AG10803 (cell line): ENCODE data around the gene ZXDC.

Source experiments
- DNase-seq: peaks from one replicate; pipeline ENCODE4 v3.0.0; 2010; ENCODE audit warnings: low read depth
- H3K4me3 ChIP-seq: 2 replicates; pipeline ENCODE4 v1.5.1; 2011; ENCODE audit warnings: mild to moderate bottlenecking, low read length, control low read depth
- TF ChIP-seq, protein P1 (sequence below): conservative IDR thresholded peaks from 2 replicates; pipeline ENCODE4 v1.5.1; 2011; ENCODE audit warnings: mild to moderate bottlenecking, low read length, control low read depth, inconsistent platforms

The ZXDC gene

DNA sequence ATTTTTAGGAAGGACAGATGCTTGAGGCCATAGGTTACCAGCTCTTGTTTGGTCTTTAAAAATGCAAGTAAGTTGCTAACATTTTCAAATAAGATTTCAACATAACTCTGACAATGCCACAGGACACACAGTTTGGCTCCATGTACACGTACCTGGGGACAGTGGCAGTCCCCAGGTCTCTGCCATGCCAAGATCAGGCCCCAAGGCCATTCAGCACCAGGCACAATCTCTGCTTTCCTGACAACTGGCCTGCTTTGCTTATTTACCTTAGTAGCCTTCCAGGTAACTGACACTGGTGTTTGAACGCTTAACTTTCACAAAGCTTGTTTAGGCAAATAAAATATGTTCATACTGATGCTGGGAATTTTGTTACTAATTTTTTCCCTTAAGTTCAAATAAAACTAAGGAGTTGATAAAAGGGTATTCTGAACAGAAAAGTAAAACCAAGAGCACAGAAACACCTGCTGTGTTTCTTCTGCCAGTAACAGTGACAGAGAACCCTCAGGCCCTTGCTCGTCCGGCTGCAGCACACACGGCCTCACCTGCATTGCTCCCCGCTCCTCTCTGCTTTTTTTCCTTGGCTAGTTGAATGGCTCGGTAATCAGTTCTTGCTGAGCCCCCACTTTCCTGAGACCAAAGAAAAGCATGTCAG, 16.5 kb downstream of the ZXDC start:
- H3K4me3 ChIP-seq = no peak overlapping the region
- no peak for DNase-seq
- TF ChIP-seq, protein P1, sequence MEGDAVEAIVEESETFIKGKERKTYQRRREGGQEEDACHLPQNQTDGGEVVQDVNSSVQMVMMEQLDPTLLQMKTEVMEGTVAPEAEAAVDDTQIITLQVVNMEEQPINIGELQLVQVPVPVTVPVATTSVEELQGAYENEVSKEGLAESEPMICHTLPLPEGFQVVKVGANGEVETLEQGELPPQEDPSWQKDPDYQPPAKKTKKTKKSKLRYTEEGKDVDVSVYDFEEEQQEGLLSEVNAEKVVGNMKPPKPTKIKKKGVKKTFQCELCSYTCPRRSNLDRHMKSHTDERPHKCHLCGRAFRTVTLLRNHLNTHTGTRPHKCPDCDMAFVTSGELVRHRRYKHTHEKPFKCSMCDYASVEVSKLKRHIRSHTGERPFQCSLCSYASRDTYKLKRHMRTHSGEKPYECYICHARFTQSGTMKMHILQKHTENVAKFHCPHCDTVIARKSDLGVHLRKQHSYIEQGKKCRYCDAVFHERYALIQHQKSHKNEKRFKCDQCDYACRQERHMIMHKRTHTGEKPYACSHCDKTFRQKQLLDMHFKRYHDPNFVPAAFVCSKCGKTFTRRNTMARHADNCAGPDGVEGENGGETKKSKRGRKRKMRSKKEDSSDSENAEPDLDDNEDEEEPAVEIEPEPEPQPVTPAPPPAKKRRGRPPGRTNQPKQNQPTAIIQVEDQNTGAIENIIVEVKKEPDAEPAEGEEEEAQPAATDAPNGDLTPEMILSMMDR = no peak

DNA sequence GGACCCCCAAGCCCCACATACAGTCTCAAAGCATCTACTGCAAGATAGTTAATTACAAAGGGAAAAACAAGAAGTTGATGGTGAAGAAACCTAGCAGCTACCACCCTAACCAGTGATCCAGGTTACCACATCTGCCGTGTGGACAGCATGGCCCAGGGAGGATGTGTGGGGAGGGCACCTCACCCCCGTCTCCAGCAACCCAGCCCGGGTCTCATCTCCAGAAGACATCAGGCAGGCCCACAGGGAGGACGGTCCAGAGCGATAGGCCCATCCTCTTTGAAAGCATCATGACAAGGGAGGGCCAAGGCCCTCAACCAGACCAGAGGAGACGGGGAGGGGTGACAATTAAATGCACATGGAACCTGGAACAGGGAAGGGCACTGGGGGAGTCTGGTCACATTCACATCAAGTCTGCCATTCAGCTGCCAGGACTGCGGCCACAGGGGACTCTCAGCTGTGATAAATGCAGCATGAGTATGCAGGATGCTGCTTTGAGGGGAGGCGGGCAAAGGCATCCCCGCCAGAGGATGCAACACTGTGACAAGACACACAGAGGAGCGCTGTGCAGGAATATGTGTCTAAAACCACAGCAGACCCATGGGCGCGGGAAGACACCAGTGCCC, 18.8 kb downstream of the ZXDC start:
- H3K4me3 ChIP-seq = no peak overlapping the region
- TF ChIP-seq, protein P1 = no peak
- DNase-seq = no peak

DNA sequence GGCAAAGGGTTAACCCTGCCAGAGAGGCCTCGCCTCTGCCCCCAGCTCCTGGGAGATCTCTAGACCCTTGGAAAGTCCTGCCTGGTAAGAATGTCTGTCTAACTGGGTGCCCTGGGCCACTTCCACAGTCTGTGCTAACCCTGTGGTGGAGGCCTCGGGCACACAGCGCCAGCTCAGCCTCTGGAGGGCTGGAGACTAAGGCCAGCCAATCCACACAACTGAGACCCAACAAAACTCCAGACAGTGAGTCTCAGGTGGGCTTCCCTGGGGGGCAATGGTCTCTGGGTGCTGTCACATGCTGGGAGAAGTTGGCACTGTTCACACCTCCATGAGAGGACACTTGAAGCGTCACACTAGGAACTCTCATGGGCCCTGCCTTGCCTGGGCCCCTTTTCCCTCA, 19.5 kb downstream of the ZXDC start:
- DNase-seq = no peak
- H3K4me3 ChIP-seq = no peak overlapping the region

DNA sequence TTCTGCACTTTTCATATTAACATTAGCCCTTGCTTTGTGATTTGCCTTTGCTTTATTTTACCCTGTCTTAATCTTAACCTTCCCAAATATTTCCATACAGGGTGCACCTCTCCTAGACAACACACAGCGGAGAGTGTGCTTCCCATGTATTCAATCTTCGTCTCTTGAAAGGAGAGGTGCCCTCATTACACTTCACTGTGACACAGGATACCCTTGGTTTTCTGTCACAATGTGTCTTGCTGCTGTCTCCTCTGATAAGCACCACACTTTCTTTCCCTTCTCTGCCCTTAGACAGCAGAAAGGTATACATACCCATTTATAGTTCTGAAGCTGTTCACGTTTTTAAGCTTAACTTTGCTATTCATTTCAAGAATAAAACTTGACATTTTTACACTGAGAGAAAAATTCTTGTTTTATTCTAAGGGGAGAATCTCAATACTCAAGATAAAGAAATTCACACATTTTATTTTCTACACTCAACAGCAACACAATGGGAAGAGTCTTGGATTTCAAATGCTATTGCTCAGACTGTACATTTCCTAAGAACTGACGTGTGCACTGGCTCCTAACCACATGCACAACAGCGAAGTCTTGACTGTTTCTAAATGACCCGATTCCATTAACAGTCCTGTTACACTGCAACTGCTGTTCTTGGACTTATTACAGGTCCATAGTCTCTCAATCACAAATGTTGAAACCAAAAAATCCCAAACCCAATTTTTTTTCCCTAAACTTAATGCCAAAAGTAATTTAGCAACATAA, 21.1 kb downstream of the ZXDC start:
- TF ChIP-seq, protein P1 = no peak
- no peak overlapping the region for H3K4me3 ChIP-seq
- DNase-seq = no peak

More for the DNA sequence above, 19.5 kb downstream of the ZXDC start:
- TF ChIP-seq, protein P1 = no peak

DNA sequence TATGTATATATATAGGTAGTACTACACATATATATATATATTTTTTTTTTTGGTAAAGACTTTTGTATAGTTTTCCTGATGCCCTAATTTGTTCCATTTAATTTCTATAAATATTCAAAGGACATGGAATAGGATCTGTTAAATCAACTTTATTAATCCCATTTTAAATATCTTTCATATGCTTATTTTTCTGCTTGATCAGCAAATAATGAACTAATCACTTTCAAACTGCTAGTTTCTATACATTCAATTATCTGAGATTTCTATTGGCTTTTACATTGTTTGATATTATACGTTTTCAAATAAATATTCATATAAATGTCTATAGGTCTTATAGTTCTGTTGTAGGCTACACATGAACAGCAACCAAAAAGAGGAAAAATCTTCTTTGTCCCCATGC, 21.7 kb downstream of the ZXDC start:
- no peak for DNase-seq
- no peak overlapping the region for H3K4me3 ChIP-seq

DNA sequence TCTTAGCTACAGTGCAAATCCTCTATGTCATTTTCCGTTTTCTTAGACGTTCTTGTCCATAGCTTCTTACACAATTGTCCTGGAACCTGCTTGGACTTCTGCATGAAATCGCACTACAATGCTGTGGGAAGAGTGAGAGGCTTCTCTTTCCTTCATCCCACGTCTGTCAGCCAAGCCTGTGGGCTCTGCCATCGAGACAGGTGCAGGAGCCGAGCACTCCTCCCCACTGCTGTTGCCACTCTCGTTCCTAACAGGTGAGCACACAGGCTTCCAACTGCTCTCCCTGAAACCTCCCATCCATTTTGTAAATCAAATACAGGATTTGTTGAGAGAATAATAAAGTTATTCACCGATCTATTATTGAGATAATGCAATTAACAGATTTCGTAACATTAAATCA, 23.5 kb downstream of the ZXDC start:
- no peak overlapping the region for H3K4me3 ChIP-seq
- TF ChIP-seq, protein P1 = no peak
- no peak for DNase-seq

More for the DNA sequence above, 21.7 kb downstream of the ZXDC start:
- TF ChIP-seq, protein P1 = no peak
